Measurements from ENCODE around the gene MCRIP1. TPM values are rescaled to one million over a fixed set of nuclear protein-coding genes. Genes with fewer than 3 reads are reported as not detected.

Gene MCRIP1
- total and polyA plus RNA-seq, 2 of the 13 experiments (the other 11 are each of a cell fraction or from before 2014, with no cell fraction given), result 79.7 to 84.9 TPM

- TF ChIP-seq, protein P1, sequence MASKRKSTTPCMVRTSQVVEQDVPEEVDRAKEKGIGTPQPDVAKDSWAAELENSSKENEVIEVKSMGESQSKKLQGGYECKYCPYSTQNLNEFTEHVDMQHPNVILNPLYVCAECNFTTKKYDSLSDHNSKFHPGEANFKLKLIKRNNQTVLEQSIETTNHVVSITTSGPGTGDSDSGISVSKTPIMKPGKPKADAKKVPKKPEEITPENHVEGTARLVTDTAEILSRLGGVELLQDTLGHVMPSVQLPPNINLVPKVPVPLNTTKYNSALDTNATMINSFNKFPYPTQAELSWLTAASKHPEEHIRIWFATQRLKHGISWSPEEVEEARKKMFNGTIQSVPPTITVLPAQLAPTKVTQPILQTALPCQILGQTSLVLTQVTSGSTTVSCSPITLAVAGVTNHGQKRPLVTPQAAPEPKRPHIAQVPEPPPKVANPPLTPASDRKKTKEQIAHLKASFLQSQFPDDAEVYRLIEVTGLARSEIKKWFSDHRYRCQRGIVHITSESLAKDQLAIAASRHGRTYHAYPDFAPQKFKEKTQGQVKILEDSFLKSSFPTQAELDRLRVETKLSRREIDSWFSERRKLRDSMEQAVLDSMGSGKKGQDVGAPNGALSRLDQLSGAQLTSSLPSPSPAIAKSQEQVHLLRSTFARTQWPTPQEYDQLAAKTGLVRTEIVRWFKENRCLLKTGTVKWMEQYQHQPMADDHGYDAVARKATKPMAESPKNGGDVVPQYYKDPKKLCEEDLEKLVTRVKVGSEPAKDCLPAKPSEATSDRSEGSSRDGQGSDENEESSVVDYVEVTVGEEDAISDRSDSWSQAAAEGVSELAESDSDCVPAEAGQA (IDR thresholded peaks at IDR 0.05; ENCODE audit: low read depth), result no peak
- TF ChIP-seq, protein P1 (CRISPR knock-in tag; IDR thresholded peaks at IDR 0.05; ENCODE audit: borderline replicate concordance), result no peak
- TF ChIP-seq FOXJ3 (CRISPR knock-in tag; IDR thresholded peaks at IDR 0.05; ENCODE audit: borderline replicate concordance) (no peak), XBP1 (CRISPR knock-in tag; IDR thresholded peaks at IDR 0.05) (no peak), ZFP37 (CRISPR knock-in tag; IDR thresholded peaks at IDR 0.05; ENCODE audit: borderline replicate concordance) (no peak), HBP1 (CRISPR knock-in tag; IDR thresholded peaks at IDR 0.05; ENCODE audit: low read depth) (no peak), MIER2 (CRISPR knock-in tag; IDR thresholded peaks at IDR 0.05) (no peak), AKAP8 (CRISPR knock-in tag; IDR thresholded peaks at IDR 0.05) (peak; percentile 67; the same call in 1 of the 2 replicates), ATF7 (IDR thresholded peaks at IDR 0.05) (no peak), ATF7 (CRISPR knock-in tag; IDR thresholded peaks at IDR 0.05) (no peak), ARNT (IDR thresholded peaks at IDR 0.05) (no peak)
- TF ChIP-seq, protein P2, sequence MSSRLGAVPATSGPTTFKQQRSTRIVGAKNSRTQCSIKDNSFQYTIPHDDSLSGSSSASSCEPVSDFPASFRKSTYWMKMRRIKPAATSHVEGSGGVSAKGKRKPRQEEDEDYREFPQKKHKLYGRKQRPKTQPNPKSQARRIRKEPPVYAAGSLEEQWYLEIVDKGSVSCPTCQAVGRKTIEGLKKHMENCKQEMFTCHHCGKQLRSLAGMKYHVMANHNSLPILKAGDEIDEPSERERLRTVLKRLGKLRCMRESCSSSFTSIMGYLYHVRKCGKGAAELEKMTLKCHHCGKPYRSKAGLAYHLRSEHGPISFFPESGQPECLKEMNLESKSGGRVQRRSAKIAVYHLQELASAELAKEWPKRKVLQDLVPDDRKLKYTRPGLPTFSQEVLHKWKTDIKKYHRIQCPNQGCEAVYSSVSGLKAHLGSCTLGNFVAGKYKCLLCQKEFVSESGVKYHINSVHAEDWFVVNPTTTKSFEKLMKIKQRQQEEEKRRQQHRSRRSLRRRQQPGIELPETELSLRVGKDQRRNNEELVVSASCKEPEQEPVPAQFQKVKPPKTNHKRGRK (CRISPR knock-in tag; IDR thresholded peaks at IDR 0.05), result no peak
- TF ChIP-seq, protein P3, sequence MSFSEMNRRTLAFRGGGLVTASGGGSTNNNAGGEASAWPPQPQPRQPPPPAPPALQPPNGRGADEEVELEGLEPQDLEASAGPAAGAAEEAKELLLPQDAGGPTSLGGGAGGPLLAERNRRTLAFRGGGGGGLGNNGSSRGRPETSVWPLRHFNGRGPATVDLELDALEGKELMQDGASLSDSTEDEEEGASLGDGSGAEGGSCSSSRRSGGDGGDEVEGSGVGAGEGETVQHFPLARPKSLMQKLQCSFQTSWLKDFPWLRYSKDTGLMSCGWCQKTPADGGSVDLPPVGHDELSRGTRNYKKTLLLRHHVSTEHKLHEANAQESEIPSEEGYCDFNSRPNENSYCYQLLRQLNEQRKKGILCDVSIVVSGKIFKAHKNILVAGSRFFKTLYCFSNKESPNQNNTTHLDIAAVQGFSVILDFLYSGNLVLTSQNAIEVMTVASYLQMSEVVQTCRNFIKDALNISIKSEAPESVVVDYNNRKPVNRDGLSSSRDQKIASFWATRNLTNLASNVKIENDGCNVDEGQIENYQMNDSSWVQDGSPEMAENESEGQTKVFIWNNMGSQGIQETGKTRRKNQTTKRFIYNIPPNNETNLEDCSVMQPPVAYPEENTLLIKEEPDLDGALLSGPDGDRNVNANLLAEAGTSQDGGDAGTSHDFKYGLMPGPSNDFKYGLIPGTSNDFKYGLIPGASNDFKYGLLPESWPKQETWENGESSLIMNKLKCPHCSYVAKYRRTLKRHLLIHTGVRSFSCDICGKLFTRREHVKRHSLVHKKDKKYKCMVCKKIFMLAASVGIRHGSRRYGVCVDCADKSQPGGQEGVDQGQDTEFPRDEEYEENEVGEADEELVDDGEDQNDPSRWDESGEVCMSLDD (CRISPR knock-in tag; IDR thresholded peaks at IDR 0.05; ENCODE audit: borderline replicate concordance), result no peak
- TF ChIP-seq, protein P4, sequence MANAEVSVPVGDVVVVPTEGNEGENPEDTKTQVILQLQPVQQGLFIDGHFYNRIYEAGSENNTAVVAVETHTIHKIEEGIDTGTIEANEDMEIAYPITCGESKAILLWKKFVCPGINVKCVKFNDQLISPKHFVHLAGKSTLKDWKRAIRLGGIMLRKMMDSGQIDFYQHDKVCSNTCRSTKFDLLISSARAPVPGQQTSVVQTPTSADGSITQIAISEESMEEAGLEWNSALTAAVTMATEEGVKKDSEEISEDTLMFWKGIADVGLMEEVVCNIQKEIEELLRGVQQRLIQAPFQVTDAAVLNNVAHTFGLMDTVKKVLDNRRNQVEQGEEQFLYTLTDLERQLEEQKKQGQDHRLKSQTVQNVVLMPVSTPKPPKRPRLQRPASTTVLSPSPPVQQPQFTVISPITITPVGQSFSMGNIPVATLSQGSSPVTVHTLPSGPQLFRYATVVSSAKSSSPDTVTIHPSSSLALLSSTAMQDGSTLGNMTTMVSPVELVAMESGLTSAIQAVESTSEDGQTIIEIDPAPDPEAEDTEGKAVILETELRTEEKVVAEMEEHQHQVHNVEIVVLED (CRISPR knock-in tag; IDR thresholded peaks at IDR 0.05; ENCODE audit: borderline replicate concordance), result peak; percentile 19; the same call in 1 of the 2 replicates
- TF ChIP-seq, protein P5, sequence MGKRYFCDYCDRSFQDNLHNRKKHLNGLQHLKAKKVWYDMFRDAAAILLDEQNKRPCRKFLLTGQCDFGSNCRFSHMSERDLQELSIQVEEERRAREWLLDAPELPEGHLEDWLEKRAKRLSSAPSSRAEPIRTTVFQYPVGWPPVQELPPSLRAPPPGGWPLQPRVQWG (CRISPR knock-in tag; IDR thresholded peaks at IDR 0.05; ENCODE audit: borderline replicate concordance, low read depth), result no peak
Observed at GRCh38 chr17:81831957-81832607, 1.0 kb downstream of the MCRIP1 start (continued).
